NB4 (cell line): Measurements from ENCODE around the gene LRBA.
"Not testable (repeated sequence)": the region's sequence is repeated elsewhere in the genome, so short reads cannot be mapped to it uniquely, and the experiment has no call there.

Source experiments
- DNase-seq: peaks from one replicate; pipeline ENCODE4 v3.0.0; 2010; ENCODE audit warnings: low read depth
- H3K4me3 ChIP-seq: one replicate; pipeline ENCODE4 v1.5.1; 2011; ENCODE audit warnings: mild to moderate bottlenecking, low read depth, low read length, moderate library complexity
- MYC ChIP-seq: IDR thresholded peaks from 2 replicates; pipeline ENCODE4 v1.6.1; 2011; ENCODE audit warnings: low read depth, low read length
- POLR2A ChIP-seq: IDR thresholded peaks from 2 replicates; pipeline ENCODE4 v1.6.1; 2011; ENCODE audit warnings: mild to moderate bottlenecking; ENCODE audit not compliant: insufficient read length; ENCODE audit errors: extremely low read depth
- TF ChIP-seq, protein P1 (sequence below): IDR thresholded peaks from 2 replicates; pipeline ENCODE4 v1.6.1; 2011; ENCODE audit warnings: low read depth, low read length
- TF ChIP-seq, protein P2 (sequence below): IDR thresholded peaks from one replicate; pipeline ENCODE4 v1.5.1; 2012; ENCODE audit warnings: low read depth, low read length

LRBA gene

DNA sequence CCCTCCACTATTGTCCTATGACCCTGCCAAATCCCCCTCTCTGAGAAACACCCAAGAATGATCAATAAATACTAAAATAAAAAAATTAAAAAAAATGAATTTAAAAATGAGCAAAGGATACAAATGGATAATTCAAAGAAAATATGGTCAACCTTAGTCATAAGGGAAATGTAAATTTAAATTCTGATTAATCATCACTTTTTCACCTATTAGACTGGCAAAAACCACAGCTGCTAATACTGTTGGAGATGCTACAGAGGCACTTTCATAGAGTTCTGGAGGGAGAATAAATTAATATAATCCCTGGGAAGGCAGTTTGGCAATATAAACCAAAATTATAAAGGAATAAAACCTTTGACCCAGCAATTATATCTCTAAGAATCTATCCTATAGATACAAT is 50.3 kb downstream of the LRBA start:
- DNase-seq: no peak
- H3K4me3 ChIP-seq: no peak overlapping the region
- TF ChIP-seq POLR2A (no peak), MYC (no peak)

DNA sequence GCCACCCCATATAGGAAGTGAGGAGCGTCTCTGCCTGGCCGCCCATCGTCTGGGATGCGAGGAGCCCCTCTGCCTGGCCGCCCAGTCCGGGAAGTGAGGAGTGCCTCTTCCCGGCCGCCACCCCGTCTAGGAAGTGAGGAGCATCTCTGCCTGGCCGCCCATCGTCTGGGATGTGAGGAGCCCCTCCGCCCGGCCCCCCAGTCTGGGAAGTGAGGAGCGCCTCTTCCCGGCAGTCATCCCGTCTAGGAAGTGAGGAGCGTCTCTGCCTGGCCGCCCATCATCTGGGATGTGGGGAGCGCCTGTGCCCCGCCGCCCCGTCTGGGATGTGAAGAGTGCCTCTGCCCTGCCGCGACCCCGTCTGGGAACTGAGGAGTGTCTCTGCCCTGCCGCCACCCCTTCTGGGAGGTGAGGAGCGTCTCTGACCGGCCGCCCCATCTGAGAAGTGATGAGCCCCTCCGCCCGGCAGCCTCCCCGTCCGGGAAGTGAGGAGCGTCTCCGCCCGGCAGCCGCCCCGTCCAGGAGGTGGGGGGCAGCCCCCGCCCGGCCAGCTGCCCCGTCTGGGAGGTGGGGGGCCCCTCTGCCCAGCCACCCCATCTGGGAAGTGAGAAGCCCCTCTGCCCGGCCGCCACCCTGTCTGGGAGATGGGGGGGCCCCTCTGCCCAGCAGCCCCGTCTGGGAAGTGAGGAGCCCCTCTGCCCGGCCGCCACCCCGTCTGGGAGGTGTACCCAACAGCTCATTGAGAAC is 51.3 kb downstream of the LRBA start:
- not testable (repeated sequence) for DNase-seq, H3K4me3 ChIP-seq

DNA sequence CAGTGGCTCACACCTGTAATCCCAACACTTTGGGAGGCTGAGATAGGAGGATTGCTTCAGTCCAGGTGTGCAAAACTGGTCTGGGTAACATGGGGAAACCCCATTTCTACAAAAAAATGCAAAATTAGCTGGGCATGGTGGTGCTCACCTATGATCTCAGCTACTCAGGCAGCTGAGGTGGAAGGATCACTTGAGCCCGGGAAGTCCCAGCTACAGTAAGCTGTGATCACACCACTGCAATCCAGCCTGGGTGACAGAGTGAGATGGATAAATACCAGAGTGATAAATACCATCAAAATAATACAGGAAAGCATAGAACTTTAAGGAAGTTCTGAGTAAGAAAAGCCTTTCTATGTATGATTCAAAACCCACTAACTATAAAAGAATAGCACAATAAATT is 52.8 kb downstream of the LRBA start:
- H3K4me3 ChIP-seq: no peak overlapping the region
- TF ChIP-seq, protein P1, sequence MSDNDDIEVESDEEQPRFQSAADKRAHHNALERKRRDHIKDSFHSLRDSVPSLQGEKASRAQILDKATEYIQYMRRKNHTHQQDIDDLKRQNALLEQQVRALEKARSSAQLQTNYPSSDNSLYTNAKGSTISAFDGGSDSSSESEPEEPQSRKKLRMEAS: no peak
- TF ChIP-seq, protein P2, sequence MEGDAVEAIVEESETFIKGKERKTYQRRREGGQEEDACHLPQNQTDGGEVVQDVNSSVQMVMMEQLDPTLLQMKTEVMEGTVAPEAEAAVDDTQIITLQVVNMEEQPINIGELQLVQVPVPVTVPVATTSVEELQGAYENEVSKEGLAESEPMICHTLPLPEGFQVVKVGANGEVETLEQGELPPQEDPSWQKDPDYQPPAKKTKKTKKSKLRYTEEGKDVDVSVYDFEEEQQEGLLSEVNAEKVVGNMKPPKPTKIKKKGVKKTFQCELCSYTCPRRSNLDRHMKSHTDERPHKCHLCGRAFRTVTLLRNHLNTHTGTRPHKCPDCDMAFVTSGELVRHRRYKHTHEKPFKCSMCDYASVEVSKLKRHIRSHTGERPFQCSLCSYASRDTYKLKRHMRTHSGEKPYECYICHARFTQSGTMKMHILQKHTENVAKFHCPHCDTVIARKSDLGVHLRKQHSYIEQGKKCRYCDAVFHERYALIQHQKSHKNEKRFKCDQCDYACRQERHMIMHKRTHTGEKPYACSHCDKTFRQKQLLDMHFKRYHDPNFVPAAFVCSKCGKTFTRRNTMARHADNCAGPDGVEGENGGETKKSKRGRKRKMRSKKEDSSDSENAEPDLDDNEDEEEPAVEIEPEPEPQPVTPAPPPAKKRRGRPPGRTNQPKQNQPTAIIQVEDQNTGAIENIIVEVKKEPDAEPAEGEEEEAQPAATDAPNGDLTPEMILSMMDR: no peak
- TF ChIP-seq MYC: no peak
- TF ChIP-seq POLR2A: no peak
- no peak for DNase-seq

DNA sequence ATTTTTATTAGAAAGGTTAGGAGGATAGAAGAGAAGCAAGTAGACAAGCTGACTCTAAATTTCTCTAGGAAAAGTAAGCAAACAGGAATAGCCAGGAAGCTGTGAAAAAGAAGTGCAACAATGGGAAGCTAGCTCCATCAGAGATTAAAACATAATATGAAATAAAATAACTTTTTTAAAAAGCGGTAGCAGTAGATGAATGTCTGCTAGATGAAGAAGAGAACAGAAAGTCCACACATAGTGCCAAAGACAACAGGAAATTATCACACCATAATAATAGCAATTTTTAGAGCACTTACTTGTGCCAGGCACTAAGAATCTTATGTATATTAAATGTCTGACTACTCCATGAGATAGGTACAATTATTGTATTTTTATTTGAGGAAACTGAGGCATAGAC is 53.5 kb downstream of the LRBA start:
- H3K4me3 ChIP-seq: no peak overlapping the region
- TF ChIP-seq MYC: no peak
- TF ChIP-seq, protein P2: no peak
- TF ChIP-seq, protein P1: no peak
- TF ChIP-seq POLR2A: no peak
- no peak for DNase-seq

DNA sequence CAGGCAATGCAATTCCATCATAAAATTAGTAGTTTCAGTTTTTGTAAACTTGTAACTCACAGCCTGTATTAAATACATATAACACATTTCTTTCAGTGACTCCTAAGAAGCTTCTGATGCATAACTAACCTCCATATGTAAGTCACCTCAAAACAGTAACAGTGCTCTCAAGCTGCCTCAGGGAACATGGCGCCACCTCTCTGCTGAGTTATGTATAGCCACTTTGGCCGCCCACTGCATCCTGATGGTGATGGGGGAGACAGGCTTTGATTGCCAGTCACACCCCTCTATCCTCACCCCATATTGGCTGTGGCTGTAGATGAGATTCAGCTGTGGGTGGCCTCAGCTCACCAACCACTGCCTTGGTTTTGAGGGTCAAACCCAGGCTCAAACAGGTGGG is 54.3 kb downstream of the LRBA start:
- H3K4me3 ChIP-seq: no peak overlapping the region
- TF ChIP-seq, protein P2: peak; percentile 52
- no peak for TF ChIP-seq MYC
- TF ChIP-seq, protein P1: no peak
- DNase-seq: peak; percentile 34

DNA sequence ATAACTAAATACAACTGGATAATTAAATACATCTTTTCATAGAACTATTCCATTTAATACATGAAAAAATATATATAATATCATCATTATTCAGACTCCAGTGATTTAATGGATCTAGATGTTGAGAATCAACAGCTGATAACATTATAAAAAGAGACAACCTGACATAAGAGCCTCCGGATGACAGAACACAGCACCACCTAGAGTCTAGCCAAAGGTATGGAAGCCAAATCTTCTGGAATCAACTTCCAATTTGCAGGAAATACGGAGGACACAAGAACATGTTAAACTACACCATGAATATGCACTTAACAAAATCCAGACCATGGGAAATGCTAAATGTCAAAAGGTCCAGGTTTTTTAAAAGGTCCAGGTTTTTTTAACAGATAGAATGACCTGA is 55.0 kb downstream of the LRBA start:
- no peak overlapping the region for H3K4me3 ChIP-seq
- TF ChIP-seq, protein P2: peak; percentile 26
- no peak for TF ChIP-seq POLR2A
- TF ChIP-seq MYC: no peak
- TF ChIP-seq, protein P1: no peak
- peak; percentile 13 for DNase-seq

DNA sequence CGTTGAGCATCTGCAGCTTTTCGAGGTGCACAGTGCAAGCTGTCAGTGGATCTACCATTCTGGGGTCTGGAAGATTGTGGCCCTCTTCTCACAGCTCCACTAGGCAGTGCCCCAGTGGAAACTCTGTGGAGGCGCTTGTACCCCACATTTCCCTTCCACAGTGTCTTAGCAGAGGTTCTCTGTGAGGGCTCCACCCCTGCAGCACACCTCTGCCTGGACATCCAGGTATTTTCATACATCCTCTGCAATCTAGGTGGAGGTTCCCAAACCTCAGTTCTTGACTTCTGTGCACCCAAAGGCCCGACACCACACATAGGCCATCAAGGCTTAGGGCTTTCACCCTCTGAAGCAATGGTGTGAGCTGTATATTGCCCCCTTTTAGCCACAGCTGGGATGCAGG is 57.1 kb downstream of the LRBA start:
- DNase-seq, H3K4me3 ChIP-seq: not testable (repeated sequence)

DNA sequence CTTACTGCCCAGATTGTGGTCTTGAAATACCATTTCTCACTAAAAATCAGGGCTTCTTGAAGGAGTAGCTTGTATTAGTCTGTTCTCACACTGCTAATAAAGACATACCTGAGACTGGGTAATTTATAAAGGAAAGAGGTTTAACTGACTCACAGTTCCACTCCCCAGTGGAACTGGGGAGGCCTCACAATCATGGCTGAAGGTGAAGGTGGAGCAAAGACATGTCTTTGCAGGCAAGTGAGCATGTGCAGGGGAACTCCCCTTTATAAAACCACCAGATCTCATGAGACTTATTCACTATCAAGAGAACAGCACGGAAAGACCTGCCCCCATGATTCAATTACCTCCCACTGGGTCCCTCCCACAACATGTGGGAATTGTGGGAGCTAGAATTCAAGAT is 58.0 kb downstream of the LRBA start:
- not testable (repeated sequence) for H3K4me3 ChIP-seq, DNase-seq

DNA sequence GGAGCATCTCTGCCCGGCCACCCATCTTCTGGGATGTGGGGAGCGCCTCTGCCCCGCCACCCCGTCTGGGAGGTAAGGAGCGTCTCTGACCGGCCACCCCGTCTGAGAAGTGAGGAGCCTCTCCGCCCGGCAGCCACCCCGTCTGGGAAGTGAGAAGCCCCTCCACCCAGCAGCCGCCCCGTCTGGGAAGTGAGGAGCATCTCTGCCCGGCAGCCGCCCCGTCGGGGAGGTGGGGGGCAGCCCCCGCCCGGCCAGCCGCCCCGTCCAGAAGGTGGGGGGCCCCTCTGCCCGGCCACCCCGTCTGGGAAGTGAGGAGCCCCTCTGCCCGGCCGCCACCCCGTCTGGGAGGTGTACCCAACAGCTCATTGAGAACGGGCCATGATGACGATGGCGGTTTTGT is 61.2 kb downstream of the LRBA start:
- H3K4me3 ChIP-seq, DNase-seq: not testable (repeated sequence)
